Limb (tissue), 2 donors: Measurements from ENCODE around the gene DYNLRB1.

Experiments used
- DNase-seq, 2 donors: peaks; one replicate each; pipeline ENCODE4 v3.0.0-alpha.2; 2016; ENCODE audit errors: extremely low spot score in 2 of 2

Gene DYNLRB1

DNA sequence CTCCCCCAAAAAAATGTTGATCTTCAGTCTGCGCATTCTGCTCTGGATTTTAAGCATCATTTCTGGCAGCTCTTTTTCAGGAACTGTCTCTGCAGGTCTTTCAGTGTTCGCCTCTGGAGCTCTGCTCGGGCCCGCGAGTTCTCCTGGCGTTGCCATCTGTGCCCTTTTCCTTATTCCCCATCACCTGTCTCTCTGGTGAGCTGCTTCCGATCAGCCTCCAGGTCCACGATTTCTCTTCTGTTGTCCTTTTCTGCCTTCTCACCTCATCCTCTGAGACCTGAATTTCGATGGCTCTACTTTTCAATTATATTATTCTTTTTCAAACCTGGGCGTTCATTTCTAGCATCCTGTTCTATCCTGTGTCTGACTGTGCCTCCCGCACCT is 41.7 kb downstream of the DYNLRB1 start:
- no peak for DNase-seq

DNA sequence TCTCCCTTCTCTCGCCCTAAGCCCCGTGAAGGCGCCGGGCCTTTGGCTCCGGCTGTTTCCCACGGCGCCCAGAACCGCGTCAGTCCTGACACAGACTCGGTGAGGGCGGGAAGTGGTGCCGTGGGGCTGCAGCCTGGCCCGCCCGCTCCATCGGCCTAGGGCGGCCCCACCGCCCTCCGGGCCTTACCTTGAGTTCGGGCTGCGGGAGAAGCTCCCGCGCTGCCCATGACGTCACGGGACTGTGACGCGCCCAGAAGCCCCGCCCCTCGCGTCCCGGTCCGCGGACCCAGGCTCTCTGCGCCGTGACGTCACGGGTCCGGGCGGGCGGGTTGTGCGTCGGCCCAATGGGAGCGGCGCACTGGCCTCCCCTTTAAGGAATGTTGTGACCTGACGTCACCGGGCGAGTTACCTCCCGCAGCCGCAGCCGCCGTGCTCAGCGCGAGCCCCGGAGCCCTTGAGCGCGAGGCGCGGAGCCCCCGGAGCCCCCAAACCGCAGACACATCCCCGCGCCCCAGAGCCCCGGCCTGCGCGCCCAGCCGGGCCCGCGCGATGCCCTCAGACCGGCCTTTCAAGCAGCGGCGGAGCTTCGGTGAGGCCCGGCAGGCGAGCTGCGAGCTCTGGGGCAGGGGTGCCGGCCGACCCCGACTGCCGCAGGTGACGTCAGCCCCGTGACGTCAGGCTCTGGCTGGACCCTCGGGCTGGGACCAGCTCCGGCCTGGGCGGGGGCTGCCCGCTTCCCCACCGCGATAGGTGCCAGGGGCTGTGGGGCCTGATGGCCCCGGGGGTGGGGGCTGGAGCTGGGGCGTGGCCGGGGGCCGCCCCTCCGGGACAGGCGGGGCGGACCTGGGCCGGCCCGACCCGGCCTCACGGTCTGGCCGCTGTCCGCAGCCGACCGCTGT is 42.3 kb downstream of the DYNLRB1 start, which contains the start of gene MAP1LC3A:
Gene MAP1LC3A (plus strand): TSS at position 399 of the 899 bp plus-strand sequence. CDS start 151 bp downstream, at position 550.
- DNase-seq = peak; percentile 91 to 98

DNA sequence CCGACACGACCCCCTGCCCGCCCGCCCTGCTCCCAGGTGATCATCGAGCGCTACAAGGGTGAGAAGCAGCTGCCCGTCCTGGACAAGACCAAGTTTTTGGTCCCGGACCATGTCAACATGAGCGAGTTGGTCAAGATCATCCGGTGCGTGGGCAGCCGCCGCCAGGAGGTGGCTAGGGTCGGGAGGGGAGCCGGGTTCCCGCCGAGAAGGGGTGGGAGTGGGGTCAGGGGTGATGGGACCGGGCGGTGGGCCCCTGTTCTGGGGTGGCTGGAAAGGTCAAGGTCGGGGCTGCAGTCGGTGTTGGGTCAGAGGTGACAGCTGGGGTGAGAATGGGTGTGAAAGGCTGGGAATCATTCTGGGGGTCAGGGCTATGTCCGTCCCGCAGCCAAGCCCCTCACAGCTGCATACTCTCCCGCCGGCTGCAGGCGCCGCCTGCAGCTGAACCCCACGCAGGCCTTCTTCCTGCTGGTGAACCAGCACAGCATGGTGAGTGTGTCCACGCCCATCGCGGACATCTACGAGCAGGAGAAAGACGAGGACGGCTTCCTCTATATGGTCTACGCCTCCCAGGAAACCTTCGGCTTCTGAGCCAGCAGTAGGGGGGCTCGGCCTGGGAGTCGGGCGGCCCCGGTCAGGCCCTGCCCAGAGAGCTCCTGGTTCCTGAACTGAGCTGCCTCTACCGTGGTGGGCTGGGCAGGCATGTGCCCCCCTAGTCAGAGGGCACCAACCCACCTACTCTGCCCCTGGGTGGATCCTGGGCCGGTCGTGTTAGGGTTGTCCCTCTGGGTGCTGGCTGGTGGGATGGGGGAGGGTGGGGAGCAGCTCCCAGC is 43.3 kb downstream of the DYNLRB1 start:
- no peak for DNase-seq

DNA sequence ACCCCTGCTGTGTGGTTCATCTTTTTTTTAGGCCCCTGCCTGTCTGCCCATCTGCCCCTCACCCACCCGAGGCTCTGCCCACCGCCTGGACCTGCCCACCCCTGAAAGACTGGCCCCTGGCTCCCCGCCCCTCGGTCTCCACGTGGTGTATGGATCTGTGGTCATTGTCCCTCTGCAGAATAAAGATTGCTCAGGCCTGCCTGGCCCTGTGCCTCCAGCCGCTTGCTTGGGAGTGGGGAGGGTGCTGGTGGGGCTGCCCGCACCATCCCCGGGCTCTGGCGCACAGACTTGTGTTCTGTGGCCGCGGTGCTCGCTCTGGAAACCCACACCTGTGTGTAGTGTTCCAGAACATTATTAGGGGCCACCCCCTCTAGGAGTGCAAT is 43.9 kb downstream of the DYNLRB1 start:
- no peak for DNase-seq

DNA sequence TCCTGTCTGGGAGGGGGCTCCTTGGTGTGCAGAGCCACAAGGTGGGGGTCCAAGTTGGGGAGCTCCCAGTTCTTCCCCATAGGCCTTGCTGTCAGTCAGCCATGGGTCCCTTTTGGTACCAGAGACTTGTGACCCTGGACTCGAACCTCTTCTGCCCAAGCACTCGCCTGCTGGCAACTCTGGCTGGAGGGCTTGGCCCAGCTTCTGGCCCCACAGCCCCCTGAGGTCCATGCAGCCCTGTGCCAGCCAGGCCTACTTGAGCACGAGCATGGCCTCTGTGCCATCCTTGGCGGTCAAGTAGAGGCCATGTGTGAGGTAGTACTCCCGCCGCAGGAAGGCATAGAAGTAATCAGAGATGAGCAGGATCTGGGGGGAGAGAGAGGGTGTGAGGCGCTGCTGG is 44.4 kb downstream of the DYNLRB1 start:
- no peak for DNase-seq

DNA sequence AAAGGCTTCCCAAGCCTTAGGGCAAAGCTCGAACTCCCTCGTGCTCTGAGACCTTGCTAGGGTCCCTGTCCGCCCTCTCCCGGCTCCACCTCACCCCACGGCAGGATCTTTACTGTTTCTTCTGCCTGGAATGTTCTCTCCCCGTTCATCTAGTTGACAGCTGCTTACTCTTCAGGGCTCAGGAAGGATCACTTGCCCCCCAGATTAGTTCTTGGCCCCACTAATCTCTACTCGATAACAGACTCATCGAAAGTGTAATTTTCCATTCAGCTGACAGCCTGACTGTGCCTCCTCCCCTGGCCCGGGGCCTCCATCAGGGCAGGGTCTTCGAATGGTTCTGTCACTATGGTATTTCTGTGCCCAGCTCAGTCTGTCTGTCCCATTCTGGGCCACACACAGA is 45.4 kb downstream of the DYNLRB1 start:
- no peak for DNase-seq

DNA sequence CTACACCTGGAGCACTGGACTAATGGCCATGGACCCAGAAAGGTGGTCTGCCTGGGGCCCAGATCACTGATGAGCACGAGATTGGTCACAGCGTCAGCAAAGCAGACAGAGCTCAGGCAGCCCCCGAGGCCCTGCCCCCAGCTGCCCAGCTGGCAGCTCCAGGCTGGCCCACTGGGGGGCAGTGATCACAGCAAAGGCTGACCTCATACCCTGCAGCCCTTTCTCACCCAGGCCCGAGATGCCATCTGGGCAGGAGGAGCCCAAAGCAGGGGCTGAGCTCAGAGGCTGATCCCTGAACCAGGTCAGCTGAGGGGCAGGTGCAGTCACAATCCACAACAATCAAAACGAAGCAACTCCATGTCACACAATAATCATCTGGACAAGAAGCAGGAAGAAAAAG is 46.4 kb downstream of the DYNLRB1 start:
- no peak for DNase-seq

DNA sequence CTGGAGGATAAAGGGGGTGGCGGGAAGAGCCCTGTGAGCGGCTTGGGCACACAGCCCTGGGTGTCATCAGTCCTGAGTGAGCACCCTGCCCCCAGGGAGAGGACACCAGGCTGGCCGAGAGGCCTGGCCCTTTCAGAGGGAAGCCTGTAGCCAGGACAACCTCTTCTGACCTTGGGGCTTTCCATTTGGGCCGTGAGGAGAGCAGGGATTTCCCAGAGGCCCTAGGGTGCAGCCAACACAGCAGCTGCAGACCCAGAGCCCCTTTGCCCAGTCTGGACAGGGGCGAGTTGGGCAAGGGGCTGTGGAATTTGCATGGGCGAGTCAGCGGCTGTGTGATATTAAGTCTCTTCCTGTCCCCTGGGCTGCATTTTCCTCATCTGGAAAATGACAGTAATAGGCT is 48.6 kb downstream of the DYNLRB1 start:
- DNase-seq = no peak

DNA sequence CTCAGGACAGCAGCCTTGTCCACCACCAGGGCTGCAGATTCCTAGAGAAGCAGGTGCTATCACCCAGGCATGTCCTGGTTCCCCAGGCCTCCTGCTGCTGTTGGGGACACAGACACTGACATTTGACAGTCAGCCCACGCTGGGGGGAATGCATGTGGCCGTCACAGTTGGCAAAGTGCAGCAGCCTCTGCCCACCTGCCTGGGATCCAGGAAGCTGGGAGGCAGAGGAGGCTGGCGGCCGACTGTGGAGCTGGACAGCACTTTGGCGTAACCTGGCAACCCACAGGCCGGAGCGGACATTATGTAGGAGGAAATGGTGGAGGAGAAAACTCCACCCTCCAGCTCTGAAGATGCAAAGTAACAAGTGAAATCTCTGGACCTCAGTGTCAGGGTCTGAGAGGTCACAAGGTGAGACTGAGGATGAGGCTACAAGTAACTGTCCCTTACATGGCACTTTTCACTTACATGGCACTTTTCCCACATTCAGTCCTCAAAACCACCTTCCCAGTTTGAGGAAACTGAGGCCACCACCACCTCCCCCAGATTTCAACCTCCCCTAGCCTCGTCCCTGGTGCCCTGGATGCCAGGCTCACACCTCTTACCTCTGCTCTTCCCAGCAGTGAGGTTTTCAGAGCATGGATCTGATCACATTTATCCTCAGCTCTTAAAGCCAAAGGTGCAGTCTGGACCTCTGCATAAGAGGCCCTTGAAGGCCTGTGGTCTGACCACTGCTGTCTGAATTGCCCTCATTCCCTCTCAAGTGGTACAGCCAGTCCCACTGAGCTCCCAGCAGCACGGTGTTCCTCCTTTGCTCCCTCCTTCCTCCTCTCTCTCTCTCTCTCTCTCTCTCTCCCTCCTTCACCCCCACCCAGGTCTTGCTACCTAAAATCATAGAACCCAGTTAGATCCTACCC is 51.0 kb downstream of the DYNLRB1 start:
- DNase-seq = no peak

DNA sequence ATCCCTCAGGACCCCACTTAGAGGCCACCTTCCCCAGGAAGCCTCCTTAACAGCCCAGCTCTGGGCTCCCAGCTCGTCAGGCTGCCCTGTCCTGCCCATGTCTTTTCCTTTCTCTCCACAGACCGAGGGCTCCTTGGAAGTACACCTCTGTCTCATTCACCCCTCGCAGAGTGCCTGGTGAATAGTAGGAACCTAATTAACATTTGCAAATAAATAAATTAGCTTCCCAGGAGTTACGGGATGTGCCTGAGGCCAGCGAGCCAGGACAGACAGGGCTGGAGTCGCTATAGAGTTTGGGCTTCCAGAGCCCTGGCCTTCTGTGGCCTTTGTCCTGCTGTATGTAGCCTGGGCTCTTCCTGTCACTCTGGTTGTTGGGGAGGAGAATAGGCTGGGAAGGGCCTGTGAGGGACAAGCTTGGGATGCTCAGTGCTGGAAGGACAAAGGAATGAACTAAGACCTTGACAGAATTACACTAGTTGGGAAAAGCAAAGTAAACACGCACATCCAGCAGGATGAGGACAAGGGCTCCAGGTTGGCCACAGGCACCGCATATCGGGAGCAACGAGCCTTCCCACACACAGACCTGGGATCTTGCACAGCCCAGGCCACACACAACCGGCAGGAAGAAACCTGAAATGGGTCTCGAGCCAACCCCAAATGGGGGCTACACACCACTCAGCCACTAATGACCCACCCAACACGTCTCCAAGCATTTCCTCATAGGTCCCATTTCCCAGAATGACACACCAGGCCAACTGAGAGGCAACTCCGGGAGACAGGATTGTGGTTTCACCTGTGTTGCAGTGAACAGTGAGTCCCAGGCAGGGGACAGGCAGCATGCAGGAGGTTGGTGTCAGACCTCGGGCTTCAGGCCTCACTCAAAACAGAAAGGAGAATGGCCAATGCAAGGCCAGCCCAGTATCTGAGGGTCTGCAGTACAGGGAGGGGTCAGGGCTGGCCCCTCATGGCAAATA is 52.0 kb downstream of the DYNLRB1 start:
- DNase-seq = no peak

DNA sequence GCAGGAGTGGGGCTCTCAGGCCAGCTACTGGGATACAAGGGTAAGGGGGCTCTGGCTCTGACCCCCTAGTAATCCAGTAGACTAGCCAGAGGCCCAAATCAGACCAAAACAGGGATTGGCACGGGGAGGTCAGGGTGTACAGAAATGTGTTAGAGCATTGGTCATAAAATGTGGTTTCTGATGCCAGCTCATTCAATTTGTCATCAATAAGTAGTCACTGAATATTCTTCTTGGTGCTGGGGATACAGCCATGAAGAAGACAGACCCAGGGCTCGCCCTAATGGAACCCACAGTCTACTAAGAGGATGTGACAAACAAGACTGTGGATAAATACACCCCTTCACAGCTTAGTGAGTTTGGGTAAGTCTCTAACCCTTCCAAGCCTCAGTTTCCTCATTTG is 53.4 kb downstream of the DYNLRB1 start:
- no peak for DNase-seq

DNA sequence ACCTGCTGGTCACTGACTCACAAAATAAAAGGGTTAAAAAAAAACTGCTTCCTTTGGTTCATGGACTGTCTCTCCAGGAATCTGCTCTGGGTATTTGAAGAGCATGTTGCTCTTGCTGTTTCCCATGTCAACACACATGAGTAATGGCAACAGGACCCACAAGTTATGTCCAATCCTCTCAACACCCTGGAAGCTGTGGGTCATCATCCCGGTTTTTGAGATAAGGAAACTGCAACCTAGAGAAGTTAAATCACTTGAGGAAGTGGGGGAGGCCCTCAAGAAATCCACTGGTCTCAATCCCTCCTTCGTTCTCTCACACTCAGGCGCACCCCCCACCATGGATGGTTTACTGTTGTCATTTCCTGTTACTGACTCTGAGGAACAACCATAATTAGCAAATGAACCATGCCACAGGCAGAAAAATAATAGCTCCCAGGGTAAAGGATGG is 54.7 kb downstream of the DYNLRB1 start:
- DNase-seq = no peak

DNA sequence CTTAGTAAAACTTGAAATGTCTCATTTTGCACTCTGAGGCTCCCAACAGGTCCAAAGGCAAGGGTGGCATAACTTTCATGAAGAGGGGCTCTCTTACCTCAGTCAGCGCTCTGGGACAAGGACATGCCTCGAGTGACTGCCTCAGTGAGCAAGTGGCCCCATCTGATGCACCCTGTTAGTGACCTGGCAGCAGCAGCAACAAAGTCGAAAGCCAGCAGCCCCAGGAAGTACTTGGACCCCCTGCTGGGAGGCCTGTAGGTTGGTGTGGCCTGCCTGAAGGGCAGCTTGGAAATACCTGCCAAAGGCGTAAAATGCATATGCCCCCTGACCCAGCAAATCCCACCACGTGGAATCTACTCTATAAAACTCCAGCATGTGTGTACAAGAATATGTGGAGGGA is 55.5 kb downstream of the DYNLRB1 start:
- DNase-seq = no peak

DNA sequence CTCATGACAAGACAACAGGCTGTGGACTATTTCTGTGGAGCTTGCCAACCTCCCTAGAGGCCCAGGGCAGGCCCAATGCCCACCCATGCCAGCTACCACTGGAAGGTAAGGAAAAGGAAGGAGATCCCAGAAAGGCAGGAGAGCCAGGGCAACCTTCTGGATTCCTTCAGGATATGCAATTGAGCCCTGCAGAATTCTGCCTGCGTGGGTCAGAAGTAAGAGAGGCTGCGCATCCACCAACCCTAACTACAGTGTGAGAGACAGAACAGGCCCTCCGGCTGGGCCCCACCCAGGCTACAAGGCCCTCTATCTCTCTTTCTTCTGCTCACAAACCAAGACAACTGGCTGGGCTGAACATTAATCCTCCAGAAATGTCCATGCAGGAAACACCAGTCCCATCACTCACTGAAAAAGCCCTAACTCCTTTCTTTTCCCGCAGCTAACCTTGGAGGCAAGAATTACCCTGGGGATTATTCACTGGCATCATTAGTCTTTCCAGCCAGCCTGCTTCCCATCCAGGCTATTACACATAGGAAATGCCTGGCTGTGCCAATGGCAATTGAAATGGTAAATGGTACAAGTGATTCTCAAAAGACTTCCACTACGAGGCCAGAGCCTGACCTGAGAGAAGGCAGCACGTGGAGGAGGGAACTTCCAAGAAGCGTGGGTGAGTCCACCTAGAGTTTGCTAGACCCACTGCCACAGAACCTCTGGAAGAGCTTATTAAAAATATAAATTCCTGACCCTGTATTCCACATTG is 57.5 kb downstream of the DYNLRB1 start:
- no peak for DNase-seq

DNA sequence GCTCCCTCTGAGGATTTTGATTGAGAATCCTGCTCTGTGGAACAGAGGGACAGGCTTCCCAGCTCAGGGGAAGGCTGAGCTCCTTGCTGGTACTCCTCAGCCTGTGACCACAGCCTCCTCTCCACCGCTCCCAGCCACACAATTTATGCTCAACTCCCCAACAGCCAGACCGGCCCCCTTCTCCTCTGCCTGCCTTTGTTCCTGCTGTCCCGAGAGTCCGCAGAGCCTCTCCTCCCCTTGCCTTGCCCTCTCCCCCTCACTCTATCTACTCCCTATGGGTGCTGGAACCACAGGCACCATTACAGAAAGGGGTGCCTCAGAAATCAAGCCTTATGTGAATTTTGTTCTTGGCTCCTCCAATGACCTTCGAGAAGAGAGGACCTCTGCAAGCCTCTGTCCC is 58.2 kb downstream of the DYNLRB1 start:
- no peak for DNase-seq

DNA sequence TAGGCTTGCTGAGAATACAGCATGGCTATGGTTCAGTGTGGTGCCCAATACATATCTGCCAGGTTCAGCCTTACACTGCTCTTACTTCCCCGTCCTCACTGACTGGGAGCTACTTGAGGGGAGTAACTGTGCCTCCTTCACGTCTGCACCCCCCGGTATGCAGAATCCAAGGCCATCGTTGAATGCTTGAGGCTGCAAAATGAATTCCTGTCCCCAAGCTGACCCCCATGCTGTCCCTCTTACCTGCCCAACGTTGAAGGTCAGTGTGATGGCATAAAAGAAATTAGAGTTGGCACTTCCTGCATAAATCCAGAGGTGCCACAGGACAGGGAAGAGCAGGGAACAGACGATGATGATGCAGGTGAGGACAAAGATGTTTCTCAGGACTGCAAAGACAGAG is 58.6 kb downstream of the DYNLRB1 start:
- no peak for DNase-seq

DNA sequence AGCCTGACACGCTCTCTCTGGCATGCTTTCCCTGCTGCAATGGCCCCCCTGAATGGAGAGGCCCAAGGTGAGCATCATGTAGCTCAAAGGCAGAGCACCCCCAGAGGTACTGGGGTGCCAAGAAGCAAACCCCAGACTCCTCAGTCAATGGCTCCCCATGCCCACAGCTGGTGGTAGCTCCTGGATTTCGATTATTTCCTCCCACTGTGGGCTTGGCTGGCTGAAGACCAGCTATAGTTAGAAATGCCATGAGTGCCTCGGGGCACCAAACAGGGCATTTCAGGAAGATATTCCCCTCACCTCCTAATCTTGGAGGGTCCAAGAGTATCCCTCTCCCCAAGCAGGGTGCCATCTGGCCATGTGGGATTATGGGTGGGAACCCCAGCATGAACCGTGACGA is 59.0 kb downstream of the DYNLRB1 start:
- DNase-seq = no peak

DNA sequence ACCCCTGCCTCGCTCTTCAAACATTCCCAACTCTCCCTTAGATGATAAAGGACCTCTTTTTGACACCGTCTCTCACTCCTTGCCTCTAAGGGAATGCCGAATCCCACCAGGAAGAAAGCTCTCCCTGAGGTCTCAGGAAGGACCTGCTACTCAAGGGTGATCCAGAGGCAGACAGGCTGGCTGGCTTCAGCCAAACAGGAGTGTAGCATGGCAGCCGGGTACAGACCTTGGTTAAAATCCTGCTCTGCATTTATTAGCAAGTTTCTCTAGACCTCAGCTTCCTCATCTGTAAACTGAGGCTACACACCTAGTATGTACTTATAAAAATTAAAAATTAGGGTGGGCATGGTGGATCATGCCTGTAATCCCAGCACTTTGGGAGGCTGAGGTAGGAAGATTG is 59.5 kb downstream of the DYNLRB1 start:
- DNase-seq = no peak

DNA sequence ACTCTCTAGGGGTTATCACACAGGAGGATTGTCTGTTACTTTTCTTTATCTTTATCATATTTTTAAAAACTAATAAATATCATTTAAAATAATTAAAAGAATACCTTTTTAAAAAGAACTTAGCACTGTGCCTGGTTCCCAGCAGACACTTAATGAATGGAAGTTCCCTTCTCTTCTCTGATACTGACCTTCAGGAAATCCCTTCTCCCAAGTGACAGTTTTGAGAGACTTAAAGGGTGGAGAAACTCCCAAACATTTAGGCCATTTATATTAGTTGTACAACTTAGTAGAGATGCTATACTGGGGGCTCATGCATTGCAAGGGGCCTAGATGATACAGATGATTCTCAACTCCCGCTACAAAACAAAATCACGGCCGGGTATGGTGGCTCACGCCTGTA is 60.8 kb downstream of the DYNLRB1 start:
- DNase-seq = no peak

DNA sequence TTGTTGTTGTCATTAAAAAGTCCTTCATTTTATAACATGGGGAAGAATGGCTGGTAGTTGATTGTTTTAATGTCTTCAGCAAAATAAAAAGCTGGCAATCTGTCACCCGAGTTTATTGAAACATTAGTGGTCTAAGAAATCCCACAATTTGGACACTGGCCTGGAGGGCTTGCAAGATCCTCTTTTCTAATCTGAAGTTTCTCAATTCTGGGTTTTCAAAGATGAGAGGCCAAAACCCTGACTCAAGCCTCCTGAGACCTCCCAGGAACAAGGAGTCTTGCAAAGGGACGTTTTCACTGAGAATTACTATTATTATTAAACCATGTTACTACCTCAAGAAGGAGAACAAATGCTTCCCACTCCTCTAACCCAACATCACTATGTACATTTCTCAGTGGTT is 61.8 kb downstream of the DYNLRB1 start:
- no peak for DNase-seq
